ENCODE data around the gene LBHD2. TPM values are rescaled to one million over a fixed set of nuclear protein-coding genes. Genes with fewer than 3 reads are reported as not detected.

Gene LBHD2
- total and polyA plus RNA-seq, 2 of the 13 experiments (the other 11 are each of a cell fraction or from before 2014, with no cell fraction given): 0.67 to 1.00 TPM

DNA sequence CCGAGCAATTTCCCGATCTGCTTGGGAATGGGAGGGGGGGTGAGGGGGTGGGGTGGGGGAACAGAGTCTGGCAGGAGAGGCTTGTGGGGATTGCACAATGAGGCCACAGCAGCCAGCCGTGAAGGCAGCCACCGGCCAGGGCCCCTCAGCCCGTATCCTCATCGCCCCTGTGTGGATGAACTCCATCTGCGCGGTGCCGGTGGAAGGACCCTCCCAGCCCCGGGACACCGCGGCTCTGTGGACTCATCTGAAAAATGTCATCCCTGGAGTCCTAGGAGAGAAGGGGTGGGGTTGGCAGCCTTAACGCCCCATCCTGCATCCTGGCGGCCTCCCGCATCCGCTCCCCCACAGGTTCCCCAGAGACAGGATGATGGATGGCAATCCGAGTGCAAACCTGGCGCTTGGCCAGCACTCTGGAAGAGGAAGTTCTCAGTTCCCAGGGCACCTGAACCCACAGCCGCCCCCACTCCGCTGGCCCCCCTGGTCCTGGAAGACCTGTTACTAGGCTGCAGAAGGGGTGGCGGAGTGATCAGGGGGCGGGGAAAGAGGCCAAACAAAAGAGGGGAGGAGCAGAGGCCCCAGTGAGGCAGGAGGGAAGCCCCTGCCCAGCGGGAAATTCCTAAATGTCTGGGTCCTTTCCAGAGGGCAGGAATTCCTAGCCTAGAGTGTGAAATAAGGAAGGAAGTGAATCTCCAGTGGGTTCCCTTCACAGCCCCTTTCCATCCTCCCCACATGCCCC lies 38.0 kb downstream of the LBHD2 start (continued):
- TF ChIP-seq, protein P1, sequence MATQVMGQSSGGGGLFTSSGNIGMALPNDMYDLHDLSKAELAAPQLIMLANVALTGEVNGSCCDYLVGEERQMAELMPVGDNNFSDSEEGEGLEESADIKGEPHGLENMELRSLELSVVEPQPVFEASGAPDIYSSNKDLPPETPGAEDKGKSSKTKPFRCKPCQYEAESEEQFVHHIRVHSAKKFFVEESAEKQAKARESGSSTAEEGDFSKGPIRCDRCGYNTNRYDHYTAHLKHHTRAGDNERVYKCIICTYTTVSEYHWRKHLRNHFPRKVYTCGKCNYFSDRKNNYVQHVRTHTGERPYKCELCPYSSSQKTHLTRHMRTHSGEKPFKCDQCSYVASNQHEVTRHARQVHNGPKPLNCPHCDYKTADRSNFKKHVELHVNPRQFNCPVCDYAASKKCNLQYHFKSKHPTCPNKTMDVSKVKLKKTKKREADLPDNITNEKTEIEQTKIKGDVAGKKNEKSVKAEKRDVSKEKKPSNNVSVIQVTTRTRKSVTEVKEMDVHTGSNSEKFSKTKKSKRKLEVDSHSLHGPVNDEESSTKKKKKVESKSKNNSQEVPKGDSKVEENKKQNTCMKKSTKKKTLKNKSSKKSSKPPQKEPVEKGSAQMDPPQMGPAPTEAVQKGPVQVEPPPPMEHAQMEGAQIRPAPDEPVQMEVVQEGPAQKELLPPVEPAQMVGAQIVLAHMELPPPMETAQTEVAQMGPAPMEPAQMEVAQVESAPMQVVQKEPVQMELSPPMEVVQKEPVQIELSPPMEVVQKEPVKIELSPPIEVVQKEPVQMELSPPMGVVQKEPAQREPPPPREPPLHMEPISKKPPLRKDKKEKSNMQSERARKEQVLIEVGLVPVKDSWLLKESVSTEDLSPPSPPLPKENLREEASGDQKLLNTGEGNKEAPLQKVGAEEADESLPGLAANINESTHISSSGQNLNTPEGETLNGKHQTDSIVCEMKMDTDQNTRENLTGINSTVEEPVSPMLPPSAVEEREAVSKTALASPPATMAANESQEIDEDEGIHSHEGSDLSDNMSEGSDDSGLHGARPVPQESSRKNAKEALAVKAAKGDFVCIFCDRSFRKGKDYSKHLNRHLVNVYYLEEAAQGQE (IDR thresholded peaks at IDR 0.05; ENCODE audit: borderline replicate concordance in 1 of 2, low read depth in 1 of 2, low read length in 2 of 2): no peak
- peak; percentile 67; the same call in 1 of the 2 replicates for TF ChIP-seq CEBPB (IDR thresholded peaks at IDR 0.05; ENCODE audit: borderline replicate concordance, low read depth, low read length)
- no peak for TF ChIP-seq RAD51 (IDR thresholded peaks at IDR 0.05; ENCODE audit: borderline replicate concordance)
- no peak for TF ChIP-seq SMAD1 (CRISPR knock-in tag; IDR thresholded peaks at IDR 0.05; ENCODE audit: borderline replicate concordance, low read depth)
- peak; percentile 46; the same call in 1 of the 2 replicates for TF ChIP-seq ZNF891 (CRISPR knock-in tag; IDR thresholded peaks at IDR 0.05)
- 0 out of 2 replicates have a peak, but pooled peaks have one; percentile 27 for TF ChIP-seq KDM5B (CRISPR knock-in tag; IDR thresholded peaks at IDR 0.05; ENCODE audit: borderline replicate concordance)
- TF ChIP-seq, protein P2, sequence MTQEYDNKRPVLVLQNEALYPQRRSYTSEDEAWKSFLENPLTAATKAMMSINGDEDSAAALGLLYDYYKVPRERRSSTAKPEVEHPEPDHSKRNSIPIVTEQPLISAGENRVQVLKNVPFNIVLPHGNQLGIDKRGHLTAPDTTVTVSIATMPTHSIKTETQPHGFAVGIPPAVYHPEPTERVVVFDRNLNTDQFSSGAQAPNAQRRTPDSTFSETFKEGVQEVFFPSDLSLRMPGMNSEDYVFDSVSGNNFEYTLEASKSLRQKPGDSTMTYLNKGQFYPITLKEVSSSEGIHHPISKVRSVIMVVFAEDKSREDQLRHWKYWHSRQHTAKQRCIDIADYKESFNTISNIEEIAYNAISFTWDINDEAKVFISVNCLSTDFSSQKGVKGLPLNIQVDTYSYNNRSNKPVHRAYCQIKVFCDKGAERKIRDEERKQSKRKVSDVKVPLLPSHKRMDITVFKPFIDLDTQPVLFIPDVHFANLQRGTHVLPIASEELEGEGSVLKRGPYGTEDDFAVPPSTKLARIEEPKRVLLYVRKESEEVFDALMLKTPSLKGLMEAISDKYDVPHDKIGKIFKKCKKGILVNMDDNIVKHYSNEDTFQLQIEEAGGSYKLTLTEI (CRISPR knock-in tag; conservative IDR thresholded peaks at IDR 0.05): no peak
- TF ChIP-seq MTA3 (CRISPR knock-in tag; IDR thresholded peaks at IDR 0.05): no peak
- TF ChIP-seq ZNF737 (CRISPR knock-in tag; IDR thresholded peaks at IDR 0.05; ENCODE audit: borderline replicate concordance): no peak
- TF ChIP-seq ETV5 (CRISPR knock-in tag; IDR thresholded peaks at IDR 0.05; ENCODE audit: borderline replicate concordance): peak; percentile 52; the same call in 1 of the 2 replicates
- TF ChIP-seq, protein P3, sequence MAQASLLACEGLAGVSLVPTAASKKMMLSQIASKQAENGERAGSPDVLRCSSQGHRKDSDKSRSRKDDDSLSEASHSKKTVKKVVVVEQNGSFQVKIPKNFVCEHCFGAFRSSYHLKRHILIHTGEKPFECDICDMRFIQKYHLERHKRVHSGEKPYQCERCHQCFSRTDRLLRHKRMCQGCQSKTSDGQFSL (CRISPR knock-in tag; IDR thresholded peaks at IDR 0.05): 0 out of 2 replicates have a peak, but pooled peaks have one; percentile 57
- no peak for TF ChIP-seq FOSL1 (CRISPR knock-in tag; IDR thresholded peaks at IDR 0.05; ENCODE audit: borderline replicate concordance)
- TF ChIP-seq IKZF1 (IDR thresholded peaks at IDR 0.05): no peak
- peak; percentile 58 for TF ChIP-seq PCBP2 (optimal IDR thresholded peaks at IDR 0.05; ENCODE audit: low read depth, low read length, poor library complexity, severe bottlenecking)
- peak; percentile 100 for TF ChIP-seq HOXD1 (CRISPR knock-in tag; IDR thresholded peaks at IDR 0.05)
- no peak for TF ChIP-seq NFKBIZ (CRISPR knock-in tag; IDR thresholded peaks at IDR 0.05)
- TF ChIP-seq NCOA2 (CRISPR knock-in tag; IDR thresholded peaks at IDR 0.05): 0 out of 2 replicates have a peak, but pooled peaks have one; percentile 20
- peak; percentile 49 for TF ChIP-seq HNRNPK (IDR thresholded peaks at IDR 0.05; ENCODE audit: low read depth, low read length, poor library complexity, severe bottlenecking)
- TF ChIP-seq HOXA9 (CRISPR knock-in tag; IDR thresholded peaks at IDR 0.05; ENCODE audit: borderline replicate concordance): 0 out of 2 replicates have a peak, but pooled peaks have one; percentile 41
- TF ChIP-seq ZKSCAN5 (CRISPR knock-in tag; IDR thresholded peaks at IDR 0.05): 0 out of 2 replicates have a peak, but pooled peaks have one; percentile 23
- TF ChIP-seq CEBPG (CRISPR knock-in tag; IDR thresholded peaks at IDR 0.05): peak; percentile 37
- TF ChIP-seq HDAC1 (CRISPR knock-in tag; IDR thresholded peaks at IDR 0.05): 0 out of 2 replicates have a peak, but pooled peaks have one; percentile 23
